Esophagus (tissue), 2 donors: Measurements from ENCODE around the gene FBXL17. TPM values are rescaled to one million over a fixed set of nuclear protein-coding genes. Genes with fewer than 3 reads are reported as not detected.

Experiments
- H3K27ac ChIP-seq, 2 donors: one replicate each; pipeline ENCODE4 v1.5.1; 2013; ENCODE audit warnings: low read depth in 2 of 2, mild to moderate bottlenecking in 2 of 2, inconsistent platforms in 1 of 2, low read length in 1 of 2, moderate library complexity in 1 of 2
- H3K27me3 ChIP-seq, 2 donors: one replicate each; pipeline ENCODE4 v1.6.1; 2013; ENCODE audit warnings: low read length in 2 of 2, control low read depth in 1 of 2, mild to moderate bottlenecking in 1 of 2; ENCODE audit not compliant: insufficient read depth in 2 of 2, control insufficient read depth in 1 of 2
- H3K36me3 ChIP-seq, 2 donors: one replicate each; pipeline ENCODE4 v1.6.1; 2013; ENCODE audit warnings: low read length in 1 of 2; ENCODE audit not compliant: control insufficient read depth in 2 of 2, insufficient read depth in 2 of 2
- H3K4me1 ChIP-seq, 2 donors: one replicate each; pipeline ENCODE4 v1.6.1; 2013; ENCODE audit warnings: low read length in 1 of 2; ENCODE audit not compliant: control insufficient read depth in 2 of 2, insufficient read depth in 2 of 2
- H3K4me3 ChIP-seq, 2 donors: one replicate each; pipeline ENCODE4 v1.5.1; 2013; ENCODE audit warnings: low read length in 2 of 2, mild to moderate bottlenecking in 2 of 2, low read depth in 1 of 2, moderate library complexity in 1 of 2
- H3K9me3 ChIP-seq, 2 donors: one replicate each; pipeline ENCODE4 v1.6.1; 2013; ENCODE audit warnings: mild to moderate bottlenecking in 2 of 2, low read depth in 1 of 2, low read length in 1 of 2, moderate library complexity in 1 of 2; ENCODE audit not compliant: control insufficient read depth in 2 of 2, insufficient read depth in 1 of 2
- WGBS, 2 donors: extraction: QIAGEN DNeasy Blood & Tissue Kit; methylation state at CpG; one replicate each; pipeline ENCODE4 v1.1.7; 2013; 5-methylcytosine and 5-hydroxymethylcytosine counted together
- polyA plus RNA-seq, 2 donors: library from polyadenylated mRNA; stranded (reverse); fragments of 200-250 nt; gene quantifications; one replicate each; pipeline ENCODE4 v1.2.3, GENCODE V29; 2013
- donor health status: healthy with polysubstance abuse.
- donor health status: Bipolar disorder and iron deficiency.

The FBXL17 gene
- polyA plus RNA-seq, 2 donors, result 3.0 to 5.5 TPM

DNA sequence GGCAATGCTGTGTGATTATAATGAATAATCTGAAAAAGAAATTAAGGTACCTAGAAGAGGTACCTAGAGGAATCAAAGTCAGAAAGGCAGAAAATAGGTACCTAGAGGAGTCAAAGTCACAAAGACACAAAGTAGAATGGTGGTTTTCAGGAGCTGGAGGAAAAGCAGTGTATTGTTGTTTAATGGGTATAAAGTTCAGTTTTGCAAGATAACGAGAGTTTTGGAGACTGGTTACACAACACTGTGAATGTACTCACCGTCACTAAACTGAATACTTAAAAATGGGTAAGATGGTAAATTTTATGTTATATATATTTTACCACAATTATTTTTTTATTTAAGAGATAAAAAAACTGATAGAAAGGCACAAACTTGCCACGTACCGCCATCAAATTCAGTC lies 57.0 kb downstream of the FBXL17 start:
- Histone ChIP-seq H3K36me3 (no peaks in the 10 kb centered on the region), H3K4me3 (no peak overlapping the region), H3K27ac (no peak overlapping the region), H3K9me3 (no peaks in the 10 kb centered on the region), H3K4me1 (no peaks in the 10 kb centered on the region), H3K27me3 (no peaks in the 10 kb centered on the region)
- 93 to 98% methylated on average over 4 of the region's 4 CpGs for whole genome bisulfite sequencing, 2 donors

DNA sequence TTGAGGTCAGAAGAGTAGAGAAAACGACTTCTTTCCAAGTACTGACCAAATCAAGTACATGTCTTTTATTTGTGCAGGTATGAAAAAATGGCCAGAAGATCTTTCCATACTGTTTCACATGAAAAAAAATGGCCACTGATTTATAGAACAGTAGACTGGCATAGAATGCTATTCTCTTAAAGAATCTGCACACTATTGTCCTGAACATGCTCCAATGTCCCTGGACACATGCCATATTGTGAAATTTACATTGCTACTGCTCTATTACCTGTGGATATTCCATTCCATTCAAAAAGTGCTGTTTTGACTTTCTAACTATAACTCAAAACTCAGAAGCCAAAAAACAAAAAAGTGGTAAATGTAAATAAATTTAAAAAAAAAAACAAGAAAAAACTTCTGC lies 60.6 kb downstream of the FBXL17 start:
- no peaks in the 10 kb centered on the region for H3K4me1 ChIP-seq
- H3K27me3 ChIP-seq, result no peaks in the 10 kb centered on the region
- WGBS, 2 donors, result 89 to 93% methylated on average over 1 of the region's 1 CpG
- no peaks in the 10 kb centered on the region for H3K9me3 ChIP-seq
- H3K4me3 ChIP-seq, result no peak overlapping the region
- H3K27ac ChIP-seq, result no peak overlapping the region
- no peaks in the 10 kb centered on the region for H3K36me3 ChIP-seq

DNA sequence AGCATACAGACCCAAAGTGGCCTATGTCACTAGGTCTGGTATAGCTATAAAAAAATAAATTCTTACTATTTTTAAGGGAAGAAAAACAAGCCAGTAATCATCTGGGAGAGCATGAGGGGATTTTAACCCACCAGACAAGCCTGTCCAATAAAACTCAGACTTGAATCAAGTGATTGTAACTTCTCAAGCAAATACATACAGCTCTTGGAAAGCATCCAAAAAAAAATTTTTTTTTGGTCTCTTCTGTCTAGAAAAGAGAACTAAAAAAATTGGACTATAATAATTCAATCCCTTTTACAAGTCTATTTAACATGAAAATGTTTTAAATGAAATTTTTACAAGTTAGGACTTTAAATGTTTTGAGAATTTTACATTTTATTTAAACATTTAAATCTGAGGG lies 61.7 kb downstream of the FBXL17 start:
- Histone ChIP-seq H3K36me3 (no peaks in the 10 kb centered on the region), H3K9me3 (no peaks in the 10 kb centered on the region), H3K4me3 (no peak overlapping the region), H3K27ac (no peak overlapping the region), H3K4me1 (no peaks in the 10 kb centered on the region), H3K27me3 (no peaks in the 10 kb centered on the region)

DNA sequence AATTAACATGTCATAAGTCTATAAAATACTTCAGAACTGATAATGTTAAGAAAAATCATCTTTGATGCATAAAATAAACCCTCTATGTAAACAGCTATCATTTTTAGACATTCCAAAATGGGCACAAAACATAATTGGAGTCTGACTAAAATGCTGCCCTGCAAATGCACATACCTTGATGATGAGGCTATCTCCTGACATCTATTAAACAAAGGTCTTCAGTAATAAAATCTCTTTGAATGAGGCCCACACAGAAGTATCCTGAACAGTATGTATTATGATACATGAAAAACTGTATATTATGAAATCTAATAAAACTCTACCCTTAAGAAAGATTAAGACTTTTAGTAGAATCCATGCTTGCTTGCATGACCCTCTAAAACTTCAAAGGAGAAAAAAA lies 66.1 kb downstream of the FBXL17 start:
- no peak overlapping the region for H3K4me3 ChIP-seq
- H3K27ac ChIP-seq, result no peak overlapping the region
- H3K4me1 ChIP-seq, result no peaks in the 10 kb centered on the region
- no peaks in the 10 kb centered on the region for H3K9me3 ChIP-seq
- no peaks in the 10 kb centered on the region for H3K36me3 ChIP-seq
- no peaks in the 10 kb centered on the region for H3K27me3 ChIP-seq

DNA sequence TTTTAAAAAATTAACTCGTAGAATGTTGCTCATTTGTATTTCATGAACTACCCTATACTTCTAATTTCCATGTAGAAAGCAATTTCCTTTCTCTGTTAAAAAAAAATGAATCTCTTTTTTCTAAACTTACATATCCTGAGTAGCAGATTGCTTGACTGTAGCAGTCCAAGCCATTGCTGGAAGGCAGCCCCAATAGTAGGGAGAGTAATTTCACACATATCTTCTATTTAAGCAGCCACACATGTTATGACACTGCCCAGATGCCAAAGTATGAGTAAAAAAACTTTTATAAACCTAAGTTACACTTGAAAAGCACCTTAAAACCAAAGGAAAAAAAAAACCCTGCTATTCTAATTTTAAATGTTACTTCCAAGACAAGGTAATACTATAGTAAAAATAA lies 69.6 kb downstream of the FBXL17 start:
- H3K4me3 ChIP-seq, result no peak overlapping the region
- no peaks in the 10 kb centered on the region for H3K4me1 ChIP-seq
- H3K27me3 ChIP-seq, result no peaks in the 10 kb centered on the region
- no peak overlapping the region for H3K27ac ChIP-seq
- H3K36me3 ChIP-seq, result no peaks in the 10 kb centered on the region
- no peaks in the 10 kb centered on the region for H3K9me3 ChIP-seq
- 93 to 97% methylated on average over 1 of the region's 1 CpG for WGBS, 2 donors

DNA sequence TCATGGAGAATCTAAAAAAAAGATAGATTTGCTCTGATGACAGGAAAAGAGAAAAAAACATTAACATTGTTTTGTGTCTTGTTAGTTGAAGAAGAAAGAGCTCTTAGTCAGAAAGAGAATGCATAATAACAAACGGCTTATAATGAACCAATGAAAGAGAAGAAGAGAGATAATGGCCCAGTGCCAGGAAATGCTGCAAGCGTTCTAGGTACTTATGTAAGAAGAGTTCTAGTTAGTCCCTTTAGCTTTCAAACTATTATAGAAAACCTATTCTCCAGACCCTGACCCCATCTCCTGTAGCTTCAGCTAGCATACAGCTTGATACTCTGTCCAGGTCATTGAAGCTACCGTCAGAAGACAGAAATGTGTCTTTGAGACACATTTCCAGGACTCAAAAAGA lies 70.2 kb downstream of the FBXL17 start:
- WGBS, 2 donors, result 80 to 81% methylated on average over 3 of the region's 3 CpGs
- no peaks in the 10 kb centered on the region for H3K9me3 ChIP-seq

DNA sequence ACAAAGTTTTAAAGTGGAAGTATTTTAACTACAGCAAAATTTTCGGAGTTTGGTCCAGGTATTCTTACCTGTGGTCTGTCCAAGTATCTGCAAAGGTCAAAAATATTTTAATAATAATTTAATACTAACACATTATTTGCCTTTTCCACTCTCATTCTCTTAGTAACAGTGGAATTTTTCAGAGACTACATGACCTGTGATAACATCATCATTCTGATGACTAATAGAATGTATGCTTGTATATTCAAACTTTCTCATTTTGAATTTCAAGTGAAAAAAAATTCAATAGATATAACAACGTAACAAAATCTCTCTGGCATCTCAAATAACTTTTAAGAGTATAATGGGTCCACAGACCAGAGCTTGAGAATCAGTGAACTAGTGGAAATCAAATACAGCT lies 78.3 kb downstream of the FBXL17 start:
- H3K4me1 ChIP-seq, result no peaks in the 10 kb centered on the region
- H3K27ac ChIP-seq, result no peak overlapping the region
- H3K36me3 ChIP-seq, result no peaks in the 10 kb centered on the region
- WGBS, 2 donors, result 87 to 90% methylated on average over 2 of the region's 2 CpGs
- H3K27me3 ChIP-seq, result no peaks in the 10 kb centered on the region
- no peak overlapping the region for H3K4me3 ChIP-seq
- H3K9me3 ChIP-seq, result no peaks in the 10 kb centered on the region

More for the DNA sequence above, 70.2 kb downstream of the FBXL17 start:
- Histone ChIP-seq H3K4me3 (no peak overlapping the region), H3K27me3 (no peaks in the 10 kb centered on the region), H3K36me3 (no peaks in the 10 kb centered on the region), H3K4me1 (no peaks in the 10 kb centered on the region), H3K27ac (no peak overlapping the region)

DNA sequence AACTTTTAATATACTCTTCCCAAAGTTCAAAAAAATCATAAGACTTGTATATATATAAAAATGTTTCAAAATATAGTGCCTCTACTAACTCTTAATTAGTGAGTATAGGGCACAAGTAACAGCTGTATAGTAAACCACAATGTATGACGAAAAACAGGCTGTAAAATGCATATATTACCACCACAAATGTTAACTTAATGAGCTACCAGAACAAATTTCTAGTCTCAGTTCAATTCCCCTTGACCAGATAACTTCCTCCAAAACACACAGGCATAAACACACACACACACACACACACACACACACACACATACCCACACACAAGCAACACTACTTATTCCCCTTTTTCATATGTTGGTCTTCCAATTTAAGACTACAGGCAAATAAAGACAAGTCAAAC lies 78.8 kb downstream of the FBXL17 start:
- WGBS, 2 donors, result 93 to 94% methylated on average over 1 of the region's 1 CpG
- H3K9me3 ChIP-seq, result no peaks in the 10 kb centered on the region
- no peak overlapping the region for H3K4me3 ChIP-seq
- no peaks in the 10 kb centered on the region for H3K4me1 ChIP-seq
- no peaks in the 10 kb centered on the region for H3K27me3 ChIP-seq
- no peaks in the 10 kb centered on the region for H3K36me3 ChIP-seq
- H3K27ac ChIP-seq, result no peak overlapping the region

DNA sequence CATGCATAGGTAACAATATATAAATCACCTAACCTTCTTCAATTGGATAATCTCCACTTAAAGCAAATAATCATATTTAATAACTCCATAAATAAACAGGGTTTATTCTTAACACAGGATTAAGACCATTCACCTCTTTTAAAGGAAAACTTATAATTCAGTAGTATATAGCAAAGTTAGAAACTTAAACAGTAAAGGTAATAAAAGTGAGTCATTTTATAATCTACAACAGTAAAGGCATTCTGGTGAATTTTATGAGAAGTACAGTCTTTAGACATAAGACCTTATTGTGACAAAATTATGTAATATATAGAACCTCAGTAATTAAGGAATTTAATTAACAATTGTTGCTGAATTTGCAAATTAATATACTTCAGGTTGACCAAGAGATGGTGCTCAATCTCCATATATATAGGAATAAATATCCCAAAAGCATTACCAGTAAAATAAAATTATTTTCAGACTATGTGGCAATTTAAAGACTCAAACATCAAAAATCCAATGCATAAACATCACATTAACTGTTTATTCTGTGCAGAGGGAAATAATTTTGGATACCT lies 84.8 kb downstream of the FBXL17 start:
- Histone ChIP-seq H3K4me1 (no peaks in the 10 kb centered on the region), H3K27me3 (no peaks in the 10 kb centered on the region), H3K36me3 (no peaks in the 10 kb centered on the region), H3K4me3 (no peak overlapping the region), H3K27ac (no peak overlapping the region), H3K9me3 (no peaks in the 10 kb centered on the region)

DNA sequence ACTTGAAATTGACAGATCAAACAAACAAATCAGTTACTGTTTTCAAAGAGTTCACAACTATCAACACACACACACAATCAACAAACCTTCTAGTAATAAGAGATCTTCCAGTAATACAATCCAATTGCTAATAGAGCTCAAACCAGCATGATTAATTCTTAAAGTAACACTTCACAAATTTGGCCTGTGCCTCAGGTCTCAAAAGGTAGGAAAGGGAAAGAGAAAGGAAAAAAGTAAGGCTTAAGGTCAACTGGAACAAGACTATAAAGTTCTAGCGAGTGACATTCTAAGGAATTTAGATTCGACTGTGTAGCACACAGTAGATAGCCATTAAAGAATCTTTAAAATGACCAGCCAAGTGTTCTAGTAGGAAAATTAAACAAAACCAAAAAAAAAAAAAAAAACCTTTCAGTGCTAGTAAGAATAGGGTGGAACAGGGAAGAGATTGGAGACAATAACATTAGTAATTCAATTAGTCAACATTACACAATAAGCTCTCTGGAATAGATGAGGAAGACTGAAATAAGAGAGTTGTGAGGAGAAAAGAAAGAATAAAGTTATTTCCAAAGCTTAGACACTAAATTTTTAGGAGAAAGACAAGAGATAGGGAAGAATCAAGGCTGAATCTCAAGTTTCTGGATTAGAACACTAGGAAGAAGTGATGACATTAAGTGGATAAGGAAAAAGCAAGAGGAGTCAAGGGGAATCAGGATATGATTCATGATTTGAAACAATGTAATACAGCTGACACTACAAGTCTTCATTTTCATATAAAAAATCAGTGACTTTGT lies 86.1 kb downstream of the FBXL17 start:
- Histone ChIP-seq H3K4me3 (no peak overlapping the region), H3K4me1 (no peaks in the 10 kb centered on the region), H3K36me3 (no peaks in the 10 kb centered on the region), H3K27ac (no peak overlapping the region), H3K9me3 (no peaks in the 10 kb centered on the region), H3K27me3 (no peaks in the 10 kb centered on the region)
- 78 to 90% methylated on average over 2 of the region's 2 CpGs for WGBS, 2 donors
